ES-I3 (cell line): ENCODE results near the gene GAS7.

Experiments used
- H3K36me3 ChIP-seq: 2 replicates; pipeline ENCODE4 v1.6.1; 2013; ENCODE audit warnings: mild to moderate bottlenecking, low read length, control low read depth, moderate library complexity; ENCODE audit not compliant: insufficient read depth
- H3K4me1 ChIP-seq: 2 replicates; pipeline ENCODE4 v1.6.1; 2013; ENCODE audit warnings: mild to moderate bottlenecking, control low read depth, low read length; ENCODE audit not compliant: insufficient read depth
- H3K9ac ChIP-seq: 2 replicates; pipeline ENCODE4 v1.6.1; 2013; ENCODE audit warnings: low read depth, mild to moderate bottlenecking, low read length, moderate library complexity
- H3K9me3 ChIP-seq: 2 replicates; pipeline ENCODE4 v1.6.1; 2013; ENCODE audit warnings: mild to moderate bottlenecking, low read length, moderate library complexity; ENCODE audit not compliant: control insufficient read depth, insufficient read depth

GAS7 gene

GRCh38 chr17:10125531-10126275, 72.7 kb downstream of the GAS7 start:
- H3K9ac ChIP-seq, result no peak overlapping the region
- no peaks in the 10 kb centered on the region for H3K9me3 ChIP-seq
- peaks cover 29% of the 10 kb centered on the region for H3K4me1 ChIP-seq
- H3K36me3 ChIP-seq, result no peaks in the 10 kb centered on the region

GRCh38 chr17:10123093-10123492, 75.3 kb downstream of the GAS7 start:
- Histone ChIP-seq H3K36me3 (no peaks in the 10 kb centered on the region), H3K4me1 (peaks cover 42% of the 10 kb centered on the region), H3K9ac (no peak overlapping the region), H3K9me3 (no peaks in the 10 kb centered on the region)

GRCh38 chr17:10121971-10122707, 76.3 kb downstream of the GAS7 start:
- no peak overlapping the region for H3K9ac ChIP-seq
- H3K4me1 ChIP-seq, result peaks cover 37% of the 10 kb centered on the region
- no peaks in the 10 kb centered on the region for H3K9me3 ChIP-seq
- H3K36me3 ChIP-seq, result no peaks in the 10 kb centered on the region

- Histone ChIP-seq H3K36me3 (no peaks in the 10 kb centered on the region), H3K9ac (no peak overlapping the region), H3K9me3 (no peaks in the 10 kb centered on the region), H3K4me1 (peaks cover 24% of the 10 kb centered on the region)
These were observed 77.7 kb downstream of the GAS7 start for GRCh38 chr17:10120749-10121148.

- Histone ChIP-seq H3K9ac (no peak overlapping the region), H3K9me3 (no peaks in the 10 kb centered on the region), H3K4me1 (peaks cover 23% of the 10 kb centered on the region), H3K36me3 (no peaks in the 10 kb centered on the region)
These were observed 78.3 kb downstream of the GAS7 start for GRCh38 chr17:10120109-10120485.

GRCh38 chr17:10119203-10120108, 79.0 kb downstream of the GAS7 start:
- Histone ChIP-seq H3K9ac (no peak overlapping the region), H3K36me3 (no peaks in the 10 kb centered on the region), H3K4me1 (peaks cover 28% of the 10 kb centered on the region), H3K9me3 (no peaks in the 10 kb centered on the region)

GRCh38 chr17:10118788-10119130, 79.6 kb downstream of the GAS7 start:
- Histone ChIP-seq H3K4me1 (peaks cover 28% of the 10 kb centered on the region), H3K36me3 (no peaks in the 10 kb centered on the region), H3K9ac (no peak overlapping the region), H3K9me3 (no peaks in the 10 kb centered on the region)

- H3K4me1 ChIP-seq, result peaks cover 28% of the 10 kb centered on the region
- H3K9ac ChIP-seq, result no peak overlapping the region
- H3K36me3 ChIP-seq, result no peaks in the 10 kb centered on the region
- no peaks in the 10 kb centered on the region for H3K9me3 ChIP-seq
These were observed 80.8 kb downstream of the GAS7 start for GRCh38 chr17:10117581-10118001.

GRCh38 chr17:10116753-10117420, 81.5 kb downstream of the GAS7 start:
- Histone ChIP-seq H3K36me3 (no peaks in the 10 kb centered on the region), H3K9me3 (no peaks in the 10 kb centered on the region), H3K9ac (no peak overlapping the region), H3K4me1 (peaks cover 28% of the 10 kb centered on the region)

- Histone ChIP-seq H3K9me3 (no peaks in the 10 kb centered on the region), H3K9ac (no peak overlapping the region), H3K36me3 (no peaks in the 10 kb centered on the region), H3K4me1 (peaks cover 28% of the 10 kb centered on the region)
These were observed 82.1 kb downstream of the GAS7 start for GRCh38 chr17:10116267-10116666.

- Histone ChIP-seq H3K36me3 (no peaks in the 10 kb centered on the region), H3K9ac (no peak overlapping the region), H3K4me1 (peaks cover 28% of the 10 kb centered on the region), H3K9me3 (no peaks in the 10 kb centered on the region)
These were observed 82.9 kb downstream of the GAS7 start for GRCh38 chr17:10115536-10115932.

- Histone ChIP-seq H3K36me3 (no peaks in the 10 kb centered on the region), H3K9ac (no peak overlapping the region), H3K4me1 (peaks cover 28% of the 10 kb centered on the region), H3K9me3 (no peaks in the 10 kb centered on the region)
These were observed 83.4 kb downstream of the GAS7 start for GRCh38 chr17:10114931-10115535.

- no peaks in the 10 kb centered on the region for H3K36me3 ChIP-seq
- H3K9me3 ChIP-seq, result no peaks in the 10 kb centered on the region
- H3K9ac ChIP-seq, result no peak overlapping the region
- H3K4me1 ChIP-seq, result peaks cover 11% of the 10 kb centered on the region; the same call in 1 of the 2 replicates
These were observed 85.4 kb downstream of the GAS7 start for GRCh38 chr17:10112962-10113361.
